GM19438 (cell line): ENCODE measurements around the gene TIPARP.

Source experiments
- ATAC-seq: cut with Tn5 transposase; IDR thresholded peaks from one replicate; pipeline ENCODE4 v1.9.1; 2021; ENCODE audit warnings: low read depth; ENCODE audit not compliant: unreplicated experiment

The TIPARP gene

GRCh38 chr3:156675830-156676767 lies 1.7 kb downstream of the TIPARP start:
- ATAC-seq: no peak

- ATAC-seq: no peak
Observed at GRCh38 chr3:156676768-156677479, 2.5 kb downstream of the TIPARP start.

- no peak for ATAC-seq
Observed at GRCh38 chr3:156677536-156677935, 3.1 kb downstream of the TIPARP start.

- no peak for ATAC-seq
Observed at GRCh38 chr3:156678197-156678596, 3.8 kb downstream of the TIPARP start.

GRCh38 chr3:156680243-156680914 lies 6.0 kb downstream of the TIPARP start:
- no peak for ATAC-seq

- ATAC-seq: peak; percentile 70
Observed at GRCh38 chr3:156681002-156681401, 6.6 kb downstream of the TIPARP start.

- no peak for ATAC-seq
Observed at GRCh38 chr3:156682501-156682900, 8.1 kb downstream of the TIPARP start.

GRCh38 chr3:156682963-156683362 lies 8.6 kb downstream of the TIPARP start:
- ATAC-seq: no peak

- ATAC-seq: no peak
Observed at GRCh38 chr3:156685198-156685597, 10.8 kb downstream of the TIPARP start.

- ATAC-seq: peak; percentile 41
Observed at GRCh38 chr3:156685752-156686151, 11.4 kb downstream of the TIPARP start.

- ATAC-seq: no peak
Observed at GRCh38 chr3:156687023-156687422, 12.6 kb downstream of the TIPARP start.

- no peak for ATAC-seq
Observed at GRCh38 chr3:156688632-156689452, 14.5 kb downstream of the TIPARP start.

- no peak for ATAC-seq
Observed at GRCh38 chr3:156689608-156690007, 15.2 kb downstream of the TIPARP start.

- ATAC-seq: no peak
Observed at GRCh38 chr3:156691920-156692319, 17.5 kb downstream of the TIPARP start.

- no peak for ATAC-seq
Observed at GRCh38 chr3:156693166-156693565, 18.8 kb downstream of the TIPARP start.

GRCh38 chr3:156694536-156694935 lies 20.1 kb downstream of the TIPARP start:
- no peak for ATAC-seq

GRCh38 chr3:156702367-156702766 lies 28.0 kb downstream of the TIPARP start:
- no peak for ATAC-seq

GRCh38 chr3:156704370-156705036 lies 30.1 kb downstream of the TIPARP start:
- ATAC-seq: no peak

- ATAC-seq: peak; percentile 78
Observed at GRCh38 chr3:156705761-156706616, 31.6 kb downstream of the TIPARP start.
